ENCODE measurements around the gene SMCHD1.
"Not testable (repeated sequence)": the region's sequence is repeated elsewhere in the genome, so short reads cannot be mapped to it uniquely, and the experiment has no call there.

SMCHD1 gene

DNA sequence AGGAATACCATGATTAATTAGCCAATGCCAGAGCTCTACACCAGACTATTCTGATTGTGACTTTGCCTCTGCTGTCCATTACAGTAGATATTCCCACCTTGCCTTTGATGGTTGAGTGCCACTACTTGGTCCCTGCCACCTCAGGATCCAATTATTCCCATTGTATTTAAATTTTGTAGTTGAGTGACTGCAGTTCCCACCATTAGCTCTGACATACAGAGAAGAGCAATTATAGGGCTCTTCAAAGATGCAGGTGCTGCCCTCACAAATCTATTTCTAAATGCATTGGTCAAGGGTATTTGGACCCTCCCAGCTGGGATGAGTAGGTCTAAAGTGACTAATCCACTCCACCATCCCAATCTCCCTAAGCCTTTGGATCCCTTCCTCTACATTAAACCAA lies 181.8 kb downstream of the SMCHD1 start:
- not testable (repeated sequence) for H3K9ac ChIP-seq (ENCODE audit: low read depth, low read length); H2AFZ ChIP-seq (ENCODE audit: low read depth, low read length); H3K4me1 ChIP-seq (ENCODE audit: insufficient read depth, low read length); H3K27me3 ChIP-seq (ENCODE audit: insufficient read depth, low read length, poor library complexity); H3K4me2 ChIP-seq (ENCODE audit: insufficient read depth, low read length); H3K79me2 ChIP-seq (ENCODE audit: insufficient read depth, low read length); H3K36me3 ChIP-seq (ENCODE audit: insufficient read depth, low read length); H3K4me3 ChIP-seq (ENCODE audit: low read depth in 1 of 2, low read length in 2 of 2); H3K9me3 ChIP-seq (ENCODE audit: insufficient read depth, low read length, severe bottlenecking); DNase-seq; ATAC-seq (ENCODE audit: insufficient read depth, low read depth); H4K20me1 ChIP-seq (ENCODE audit: insufficient read depth, low read length); H3K27ac ChIP-seq (ENCODE audit: low read length)

DNA sequence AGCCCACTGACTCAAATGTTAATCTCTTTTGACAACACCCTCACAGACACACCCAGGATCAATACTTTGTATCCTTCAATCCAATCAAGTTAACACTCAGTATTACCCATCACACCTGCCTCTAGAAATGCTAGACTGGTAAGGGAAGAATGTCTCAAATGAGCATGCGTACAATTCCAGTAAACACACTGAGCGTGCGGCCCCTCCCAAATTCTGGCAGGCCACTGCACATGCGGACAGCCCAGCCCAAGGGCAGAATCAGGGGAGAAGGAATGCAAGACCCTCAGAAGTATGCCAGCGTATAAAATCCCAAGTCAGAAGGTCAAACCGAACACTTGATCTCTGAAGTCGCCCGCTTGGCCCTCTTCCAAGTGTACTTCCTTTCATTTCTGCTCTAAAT lies 183.7 kb downstream of the SMCHD1 start:
- DNase-seq (no peak), ATAC-seq (ENCODE audit: insufficient read depth, low read depth) (no peak)
- Histone ChIP-seq H3K9me3 (ENCODE audit: insufficient read depth, low read length, severe bottlenecking) (no peaks in the 10 kb centered on the region), H3K27ac (ENCODE audit: low read length) (no peak overlapping the region), H3K4me1 (ENCODE audit: insufficient read depth, low read length) (no peaks in the 10 kb centered on the region), H3K79me2 (ENCODE audit: insufficient read depth, low read length) (no peaks in the 10 kb centered on the region), H2AFZ (ENCODE audit: low read depth, low read length) (no peak overlapping the region), H3K4me2 (ENCODE audit: insufficient read depth, low read length) (no peak overlapping the region), H3K36me3 (ENCODE audit: insufficient read depth, low read length) (no peaks in the 10 kb centered on the region), H3K27me3 (ENCODE audit: insufficient read depth, low read length, poor library complexity) (peaks cover 2% of the 10 kb centered on the region), H3K4me3 (ENCODE audit: low read depth in 1 of 2, low read length in 2 of 2) (no peak overlapping the region), H4K20me1 (ENCODE audit: insufficient read depth, low read length) (no peaks in the 10 kb centered on the region), H3K9ac (ENCODE audit: low read depth, low read length) (no peak overlapping the region)
- TF ChIP-seq CTCF (IDR thresholded peaks at IDR 0.05; ENCODE audit: borderline replicate concordance, extremely low read depth, low read length, poor library complexity, severe bottlenecking) (no peak), EZH2 (IDR thresholded peaks at IDR 0.05; ENCODE audit: borderline replicate concordance, low read depth, low read length, severe bottlenecking) (no peak)

- Histone ChIP-seq H2AFZ (ENCODE audit: low read depth, low read length) (no peak overlapping the region), H3K36me3 (ENCODE audit: insufficient read depth, low read length) (no peaks in the 10 kb centered on the region), H4K20me1 (ENCODE audit: insufficient read depth, low read length) (no peaks in the 10 kb centered on the region), H3K9ac (ENCODE audit: low read depth, low read length) (no peak overlapping the region), H3K4me2 (ENCODE audit: insufficient read depth, low read length) (no peak overlapping the region), H3K79me2 (ENCODE audit: insufficient read depth, low read length) (no peaks in the 10 kb centered on the region), H3K4me3 (ENCODE audit: low read depth in 1 of 2, low read length in 2 of 2) (no peak overlapping the region), H3K4me1 (ENCODE audit: insufficient read depth, low read length) (no peaks in the 10 kb centered on the region), H3K27ac (ENCODE audit: low read length) (no peak overlapping the region), H3K9me3 (ENCODE audit: insufficient read depth, low read length, severe bottlenecking) (no peaks in the 10 kb centered on the region), H3K27me3 (ENCODE audit: insufficient read depth, low read length, poor library complexity) (peaks cover 2% of the 10 kb centered on the region)
- no peak for ATAC-seq (ENCODE audit: insufficient read depth, low read depth)
- DNase-seq = no peak
- TF ChIP-seq EZH2 (IDR thresholded peaks at IDR 0.05; ENCODE audit: borderline replicate concordance, low read depth, low read length, severe bottlenecking) (no peak), CTCF (IDR thresholded peaks at IDR 0.05; ENCODE audit: borderline replicate concordance, extremely low read depth, low read length, poor library complexity, severe bottlenecking) (no peak)
Measured at GRCh38 chr18:2840521-2840920, 185.0 kb downstream of the SMCHD1 start.

DNA sequence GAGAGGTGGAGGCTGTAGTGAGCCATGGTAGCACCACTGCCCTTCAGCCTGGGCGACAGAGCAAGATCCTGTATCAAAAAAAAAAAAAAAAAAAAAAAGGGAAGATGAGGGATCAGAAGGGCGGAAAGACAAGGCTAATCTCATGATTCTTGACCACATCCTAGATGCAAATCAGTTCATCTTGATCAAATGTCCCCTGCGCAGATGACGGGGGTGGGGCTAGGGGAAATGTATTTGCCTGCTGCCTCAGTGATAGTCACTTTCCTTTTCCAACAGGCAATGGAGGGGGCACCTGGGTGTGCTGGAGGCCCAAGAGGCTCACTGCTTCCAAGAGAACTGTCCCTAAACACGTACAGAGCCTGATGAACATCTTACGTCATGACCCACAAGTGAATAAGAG lies 187.6 kb downstream of the SMCHD1 start:
- H3K9ac ChIP-seq (ENCODE audit: low read depth, low read length) = no peak overlapping the region
- ATAC-seq (ENCODE audit: insufficient read depth, low read depth) = no peak
- H3K79me2 ChIP-seq (ENCODE audit: insufficient read depth, low read length) = no peaks in the 10 kb centered on the region
- no peaks in the 10 kb centered on the region for H4K20me1 ChIP-seq (ENCODE audit: insufficient read depth, low read length)
- no peaks in the 10 kb centered on the region for H3K36me3 ChIP-seq (ENCODE audit: insufficient read depth, low read length)
- H3K4me3 ChIP-seq (ENCODE audit: low read depth in 1 of 2, low read length in 2 of 2) = no peak overlapping the region
- no peak for DNase-seq
- H3K27ac ChIP-seq (ENCODE audit: low read length) = no peak overlapping the region
- H3K4me2 ChIP-seq (ENCODE audit: insufficient read depth, low read length) = no peak overlapping the region
- TF ChIP-seq CTCF (IDR thresholded peaks at IDR 0.05; ENCODE audit: borderline replicate concordance, extremely low read depth, low read length, poor library complexity, severe bottlenecking) (no peak), EZH2 (IDR thresholded peaks at IDR 0.05; ENCODE audit: borderline replicate concordance, low read depth, low read length, severe bottlenecking) (no peak)
- H3K27me3 ChIP-seq (ENCODE audit: insufficient read depth, low read length, poor library complexity) = peaks cover 3% of the 10 kb centered on the region
- H3K9me3 ChIP-seq (ENCODE audit: insufficient read depth, low read length, severe bottlenecking) = no peaks in the 10 kb centered on the region
- no peak overlapping the region for H2AFZ ChIP-seq (ENCODE audit: low read depth, low read length)
- H3K4me1 ChIP-seq (ENCODE audit: insufficient read depth, low read length) = no peaks in the 10 kb centered on the region

Measured in DND-41 (cell line).